Measurements from ENCODE around the gene MRPL43. TPM values are rescaled to one million over a fixed set of nuclear protein-coding genes. Genes with fewer than 3 reads are reported as not detected.

MRPL43 gene
- polyA plus RNA-seq, 1 donor: 83.3 TPM

GRCh38 chr10:100972904-100973535 lies 14.3 kb downstream of the MRPL43 start:
- Histone ChIP-seq H3K27ac (ENCODE audit: low read length) (no peak overlapping the region), H3K4me1 (ENCODE audit: control insufficient read depth, insufficient read depth, low read length) (peaks cover 24% of the 10 kb centered on the region), H3K9me3 (ENCODE audit: control insufficient read depth, low read depth, low read length) (no peaks in the 10 kb centered on the region), H3K27me3 (ENCODE audit: control insufficient read depth, insufficient read depth, low read length) (no peaks in the 10 kb centered on the region), H3K4me3 (ENCODE audit: low read length) (no peak overlapping the region), H3K36me3 (ENCODE audit: control insufficient read depth, insufficient read depth, low read length) (peaks cover 47% of the 10 kb centered on the region)
- DNase-seq: no peak
- WGBS (ENCODE audit: insufficient coverage, low lambda C conversion rate): no CpG with 5 or more reads among the region's 6 CpGs

DNA sequence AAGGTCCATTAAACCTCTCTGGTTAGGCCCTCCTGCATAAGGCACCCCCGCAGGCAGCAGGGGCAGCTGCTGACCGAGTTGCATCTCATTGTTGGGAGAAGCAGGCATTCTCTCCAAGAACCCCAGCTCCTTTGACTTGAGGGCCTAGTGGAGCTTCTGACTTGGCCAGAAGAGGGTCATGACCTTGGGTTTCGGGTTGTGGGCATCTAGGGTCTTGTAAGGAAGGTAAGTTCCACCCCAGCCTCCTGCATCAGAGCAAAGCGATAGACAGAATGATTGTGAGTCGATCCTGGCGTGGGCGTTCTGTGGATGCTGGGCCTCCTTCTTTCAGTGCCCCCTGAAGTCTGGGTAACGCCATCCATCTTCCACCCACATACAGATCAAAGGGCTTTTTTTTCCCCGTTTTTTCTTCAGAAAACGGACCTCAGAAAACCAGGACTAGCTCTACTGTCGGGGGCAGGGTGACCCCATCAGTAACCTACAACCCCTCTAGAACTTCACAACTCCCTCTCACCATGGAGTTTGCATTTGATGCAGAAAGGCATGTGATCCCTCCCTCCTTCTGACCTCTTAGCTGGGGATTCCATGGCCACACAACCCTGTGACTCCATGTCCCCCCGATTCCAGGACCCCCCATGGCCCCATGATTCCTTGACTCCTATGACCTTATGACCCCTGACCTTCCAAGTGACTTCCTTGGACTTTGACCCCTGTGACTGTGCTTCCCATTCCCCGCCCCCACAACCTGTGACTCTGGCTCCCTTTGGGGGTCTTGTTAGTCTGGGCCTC lies 15.0 kb downstream of the MRPL43 start:
- Histone ChIP-seq H3K36me3 (ENCODE audit: control insufficient read depth, insufficient read depth, low read length) (peaks cover 40% of the 10 kb centered on the region), H3K9me3 (ENCODE audit: control insufficient read depth, low read depth, low read length) (no peaks in the 10 kb centered on the region), H3K4me3 (ENCODE audit: low read length) (no peak overlapping the region), H3K4me1 (ENCODE audit: control insufficient read depth, insufficient read depth, low read length) (peaks cover 30% of the 10 kb centered on the region), H3K27me3 (ENCODE audit: control insufficient read depth, insufficient read depth, low read length) (no peaks in the 10 kb centered on the region), H3K27ac (ENCODE audit: low read length) (peak overlapping the region; percentile 94)
- DNase-seq: no peak
- no CpG with 5 or more reads among the region's 13 CpGs for WGBS (ENCODE audit: insufficient coverage, low lambda C conversion rate)

- H3K27me3 ChIP-seq (ENCODE audit: control insufficient read depth, insufficient read depth, low read length): no peaks in the 10 kb centered on the region
- WGBS (ENCODE audit: insufficient coverage, low lambda C conversion rate): no CpG with 5 or more reads among the region's 4 CpGs
- peak; percentile 70 to 89 for DNase-seq
- peaks cover 30% of the 10 kb centered on the region for H3K4me1 ChIP-seq (ENCODE audit: control insufficient read depth, insufficient read depth, low read length)
- H3K4me3 ChIP-seq (ENCODE audit: low read length): peak overlapping the region; percentile 88
- H3K9me3 ChIP-seq (ENCODE audit: control insufficient read depth, low read depth, low read length): no peaks in the 10 kb centered on the region
- H3K27ac ChIP-seq (ENCODE audit: low read length): peak overlapping the region; percentile 94
- H3K36me3 ChIP-seq (ENCODE audit: control insufficient read depth, insufficient read depth, low read length): peaks cover 32% of the 10 kb centered on the region
These were observed 16.1 kb downstream of the MRPL43 start for GRCh38 chr10:100970914-100971811.

DNA sequence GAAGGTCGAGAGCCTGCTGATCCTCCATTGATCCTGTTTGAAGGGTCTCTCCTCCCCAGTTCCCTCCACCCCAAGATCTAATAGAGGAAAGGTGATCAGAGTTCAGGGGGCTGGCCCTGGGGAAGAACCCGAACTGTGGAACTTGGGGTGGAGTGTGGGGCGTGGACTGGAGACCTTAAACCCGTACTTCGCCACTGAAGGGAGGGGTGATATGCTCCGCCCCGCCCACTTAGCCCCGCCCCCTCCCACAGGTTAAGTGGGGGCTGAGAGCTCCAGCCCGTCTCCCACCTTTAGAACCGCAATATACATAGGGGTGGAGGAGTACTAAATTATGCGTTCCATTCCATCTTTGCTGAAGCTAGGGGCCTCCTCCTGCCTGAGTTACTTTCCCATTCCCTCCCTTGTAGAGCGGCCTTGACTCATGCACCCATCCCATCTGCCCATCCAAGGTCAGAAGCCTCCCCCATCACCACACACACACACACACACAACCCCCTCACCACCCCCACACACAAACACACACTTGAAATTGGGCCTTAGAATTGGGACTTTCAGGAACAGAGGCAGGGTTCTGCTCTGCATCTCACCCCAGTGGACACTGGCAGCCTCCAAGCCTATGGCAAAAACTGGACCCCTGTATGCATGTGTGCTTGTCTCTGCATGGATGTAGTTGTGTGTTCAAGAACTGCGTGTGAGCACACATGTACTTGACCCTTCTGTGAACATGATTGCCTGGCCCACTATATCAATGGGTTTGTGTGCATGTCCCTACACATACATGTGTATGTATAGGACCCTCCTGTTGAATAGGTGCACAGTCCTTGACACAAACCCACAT lies 17.0 kb downstream of the MRPL43 start:
- Histone ChIP-seq H3K27ac (ENCODE audit: low read length) (peak overlapping the region; percentile 94), H3K9me3 (ENCODE audit: control insufficient read depth, low read depth, low read length) (no peaks in the 10 kb centered on the region), H3K36me3 (ENCODE audit: control insufficient read depth, insufficient read depth, low read length) (peaks cover 31% of the 10 kb centered on the region), H3K4me3 (ENCODE audit: low read length) (peak overlapping the region; percentile 88), H3K4me1 (ENCODE audit: control insufficient read depth, insufficient read depth, low read length) (peaks cover 30% of the 10 kb centered on the region), H3K27me3 (ENCODE audit: control insufficient read depth, insufficient read depth, low read length) (no peaks in the 10 kb centered on the region)
- no CpG with 5 or more reads among the region's 13 CpGs for WGBS (ENCODE audit: insufficient coverage, low lambda C conversion rate)
- DNase-seq: peak; percentile 84 to 91

GRCh38 chr10:100969187-100970075 lies 17.9 kb downstream of the MRPL43 start, which contains the start of gene SEMA4G:
TSS of gene SEMA4G (plus strand) at chr10:100969504. CDS start at chr10:100972913, 3,409 bp downstream.
- Histone ChIP-seq H3K27ac (ENCODE audit: low read length) (peak within 1 kb of the TSS; percentile 94), H3K27me3 (ENCODE audit: control insufficient read depth, insufficient read depth, low read length) (no peaks in the 10 kb centered on the region), H3K4me1 (ENCODE audit: control insufficient read depth, insufficient read depth, low read length) (peaks cover 30% of the 10 kb centered on the region), H3K36me3 (ENCODE audit: control insufficient read depth, insufficient read depth, low read length) (peaks cover 30% of the 10 kb centered on the region), H3K4me3 (ENCODE audit: low read length) (peak within 1 kb of the TSS; percentile 88), H3K9me3 (ENCODE audit: control insufficient read depth, low read depth, low read length) (no peaks in the 10 kb centered on the region)
- WGBS (ENCODE audit: insufficient coverage, low lambda C conversion rate): no CpG with 5 or more reads among the region's 70 CpGs
- DNase-seq: peak; percentile 34 to 66

DNA sequence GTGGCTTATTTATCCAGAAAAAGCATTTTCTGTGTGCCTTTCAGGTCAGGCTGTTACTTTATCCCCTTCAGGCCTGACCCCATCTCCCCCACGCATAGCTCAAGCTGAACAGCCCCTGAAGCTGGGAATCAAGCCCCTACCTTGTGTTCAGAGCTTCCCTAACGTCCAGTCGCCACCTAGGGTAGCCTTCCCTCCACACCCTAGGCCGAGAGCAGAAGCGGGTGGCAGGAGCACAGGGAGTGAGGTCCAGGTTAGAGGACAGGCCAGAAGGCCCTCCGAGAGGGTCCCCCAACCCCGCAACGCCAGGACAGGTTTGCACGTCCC lies 18.5 kb downstream of the MRPL43 start:
- H3K27ac ChIP-seq (ENCODE audit: low read length): peak overlapping the region; percentile 18
- H3K27me3 ChIP-seq (ENCODE audit: control insufficient read depth, insufficient read depth, low read length): no peaks in the 10 kb centered on the region
- DNase-seq: no peak
- WGBS (ENCODE audit: insufficient coverage, low lambda C conversion rate): no CpG with 5 or more reads among the region's 9 CpGs
- H3K9me3 ChIP-seq (ENCODE audit: control insufficient read depth, low read depth, low read length): no peaks in the 10 kb centered on the region
- H3K36me3 ChIP-seq (ENCODE audit: control insufficient read depth, insufficient read depth, low read length): peaks cover 28% of the 10 kb centered on the region
- peaks cover 33% of the 10 kb centered on the region for H3K4me1 ChIP-seq (ENCODE audit: control insufficient read depth, insufficient read depth, low read length)
- H3K4me3 ChIP-seq (ENCODE audit: low read length): peak overlapping the region; percentile 88

DNA sequence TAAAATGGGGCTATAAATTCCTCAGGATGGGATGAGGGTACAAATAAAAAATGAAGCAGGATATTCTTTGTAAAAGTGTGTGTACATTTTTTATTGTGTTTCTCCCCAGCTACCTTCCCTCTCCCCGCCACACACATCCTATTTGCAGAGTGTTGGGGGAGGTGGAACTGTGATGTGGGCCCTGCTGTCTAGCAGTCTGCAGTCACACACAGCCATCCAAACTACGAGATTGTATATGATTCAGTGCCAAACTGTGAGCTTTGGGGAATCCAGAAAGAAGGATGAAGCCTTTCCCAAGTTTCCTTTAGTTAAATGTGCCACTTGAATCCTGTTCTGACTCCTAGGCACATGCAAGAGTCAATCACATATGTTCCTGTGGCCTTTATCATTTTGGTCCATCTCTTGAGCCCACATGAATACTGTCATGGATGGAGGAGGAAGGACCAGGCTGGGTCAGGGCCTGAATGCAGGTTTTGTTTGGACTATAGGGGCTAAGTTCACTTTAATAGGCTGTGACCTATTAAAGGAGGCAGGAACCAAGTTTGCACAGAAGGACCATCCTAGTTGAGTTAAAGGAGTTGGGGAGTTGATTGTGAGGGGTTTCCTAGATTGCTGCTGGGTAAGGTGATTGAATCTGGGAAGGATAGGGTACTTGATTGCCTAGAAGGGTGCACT lies 19.1 kb downstream of the MRPL43 start:
- Histone ChIP-seq H3K27me3 (ENCODE audit: control insufficient read depth, insufficient read depth, low read length) (no peaks in the 10 kb centered on the region), H3K4me1 (ENCODE audit: control insufficient read depth, insufficient read depth, low read length) (peaks cover 33% of the 10 kb centered on the region), H3K4me3 (ENCODE audit: low read length) (peak overlapping the region; percentile 88), H3K36me3 (ENCODE audit: control insufficient read depth, insufficient read depth, low read length) (peaks cover 23% of the 10 kb centered on the region), H3K9me3 (ENCODE audit: control insufficient read depth, low read depth, low read length) (no peaks in the 10 kb centered on the region), H3K27ac (ENCODE audit: low read length) (no peak overlapping the region)
- DNase-seq: no peak
- no CpG with 5 or more reads among the region's 2 CpGs for WGBS (ENCODE audit: insufficient coverage, low lambda C conversion rate)

- Histone ChIP-seq H3K27ac (ENCODE audit: low read length) (no peak overlapping the region), H3K9me3 (ENCODE audit: control insufficient read depth, low read depth, low read length) (no peaks in the 10 kb centered on the region), H3K36me3 (ENCODE audit: control insufficient read depth, insufficient read depth, low read length) (peaks cover 23% of the 10 kb centered on the region), H3K4me3 (ENCODE audit: low read length) (no peak overlapping the region), H3K27me3 (ENCODE audit: control insufficient read depth, insufficient read depth, low read length) (no peaks in the 10 kb centered on the region), H3K4me1 (ENCODE audit: control insufficient read depth, insufficient read depth, low read length) (peaks cover 25% of the 10 kb centered on the region)
- no peak for DNase-seq
- WGBS (ENCODE audit: insufficient coverage, low lambda C conversion rate): 43% methylated on average over 1 of the region's 2 CpGs
These were observed 20.0 kb downstream of the MRPL43 start for GRCh38 chr10:100967332-100967731.

GRCh38 chr10:100966887-100967286 lies 20.4 kb downstream of the MRPL43 start:
- no peak overlapping the region for H3K4me3 ChIP-seq (ENCODE audit: low read length)
- H3K9me3 ChIP-seq (ENCODE audit: control insufficient read depth, low read depth, low read length): no peaks in the 10 kb centered on the region
- H3K27ac ChIP-seq (ENCODE audit: low read length): no peak overlapping the region
- H3K4me1 ChIP-seq (ENCODE audit: control insufficient read depth, insufficient read depth, low read length): peaks cover 21% of the 10 kb centered on the region
- peaks cover 25% of the 10 kb centered on the region for H3K36me3 ChIP-seq (ENCODE audit: control insufficient read depth, insufficient read depth, low read length)
- H3K27me3 ChIP-seq (ENCODE audit: control insufficient read depth, insufficient read depth, low read length): no peaks in the 10 kb centered on the region
- no peak for DNase-seq
- no CpG with 5 or more reads among the region's 2 CpGs for WGBS (ENCODE audit: insufficient coverage, low lambda C conversion rate)

All from large intestine (tissue), 3 donors.